Transverse colon (tissue), 4 donors: ENCODE results near the gene IL4I1. TPM values are rescaled to one million over a fixed set of nuclear protein-coding genes. Genes with fewer than 3 reads are reported as not detected.

Experiments used
- DNase-seq: peaks from one replicate; pipeline ENCODE4 v3.0.0-alpha.2; 2019
- H3K27ac ChIP-seq, 4 donors: fragments of 200-600 bp; sonication (generic); 2 replicates each; pipeline ENCODE4 v1.5.1; 2016 to 2018; ENCODE audit warnings: inconsistent platforms in 4 of 4
- H3K27me3 ChIP-seq: fragments of 200-600 bp; sonication (generic); 2 replicates; pipeline ENCODE4 v1.5.1; 2017; ENCODE audit warnings: inconsistent platforms
- H3K36me3 ChIP-seq, 4 donors: fragments of 200-600 bp; sonication (generic); 2 replicates each; pipeline ENCODE4 v1.5.1; 2017 to 2019; ENCODE audit warnings: inconsistent platforms in 4 of 4
- H3K4me1 ChIP-seq, 4 donors: fragments of 200-600 bp; sonication (generic); 2 replicates each; pipeline ENCODE4 v1.5.1; 2017 to 2020; ENCODE audit warnings: inconsistent platforms in 4 of 4
- H3K4me3 ChIP-seq, 4 donors: fragments of 200-600 bp; sonication (generic); 1 replicate in 1 of 4; 2 replicates in 3 of 4; pipeline versions ENCODE4 v1.5.1 to v1.6.1; 2017 to 2019; ENCODE audit warnings: inconsistent platforms in 4 of 4
- H3K9me3 ChIP-seq, 2 donors: fragments of 200-600 bp; sonication (generic); 2 replicates each; pipeline ENCODE4 v1.5.1; 2017 to 2019; ENCODE audit warnings: inconsistent platforms in 2 of 2
- CTCF ChIP-seq, 5 experiments: fragments of 200-600 bp in 3 of 5; fragments of 450-650 bp in 2 of 5; sonication (generic) in 3 of 5; IDR thresholded peaks; 1 replicate in 2 of 5; 2 replicates in 3 of 5; pipeline ENCODE4 v1.5.1; 2016 to 2017; ENCODE audit warnings: antibody characterized with exemption in 5 of 5, inconsistent platforms in 3 of 5, mild to moderate bottlenecking in 2 of 5, moderate library complexity in 1 of 5
- EP300 ChIP-seq: sonication (generic); formaldehyde crosslinking; IDR thresholded peaks from one replicate; pipeline ENCODE4 v1.6.1; 2017; ENCODE audit warnings: antibody characterized with exemption, low read depth
- POLR2A ChIP-seq: fragments of 450-650 bp; IDR thresholded peaks from one replicate; pipeline ENCODE4 v1.6.1; 2016; ENCODE audit warnings: antibody characterized with exemption, mild to moderate bottlenecking, moderate library complexity
- POLR2AphosphoS5 ChIP-seq, 3 donors: sonication (generic); formaldehyde crosslinking; IDR thresholded peaks; one replicate each; pipeline ENCODE4 v1.6.1; 2016; ENCODE audit warnings: antibody characterized with exemption in 3 of 3
- WGBS, 2 donors: methylation state at CpG; one replicate each; pipeline ENCODE4 v1.1.5; 2018; ENCODE audit warnings: low coverage in 1 of 2; 5-methylcytosine and 5-hydroxymethylcytosine counted together
- in situ Hi-C, 4 donors: fragments of 200-750 bp; cut with MboI; loops; one replicate each; pipeline versions ENCODE4 v1.15.0 to v1.15.1; 2017; ENCODE audit warnings: low sequenced_read_pairs in 3 of 4, low pct_ligation_motif_present in 1 of 4, low pct_unique_long_range_greater_than_20kb in 1 of 4
- intact Hi-C: fragments of 100-400 bp; cut with DNase I; formaldehyde crosslinking; loops from one replicate; pipeline ENCODE4 v1.15.1; 2023; ENCODE audit warnings: low total_unique reads
- total RNA-seq, 4 donors: library from RNA; depleted of rRNA; stranded (reverse); fragments of >200 nt; gene quantifications; one replicate each; pipeline ENCODE4 v1.1.0, GENCODE V29; 2016

Gene IL4I1
- total RNA-seq, 4 donors from 2014 or later, result 2.1 TPM; not detected in 3

DNA sequence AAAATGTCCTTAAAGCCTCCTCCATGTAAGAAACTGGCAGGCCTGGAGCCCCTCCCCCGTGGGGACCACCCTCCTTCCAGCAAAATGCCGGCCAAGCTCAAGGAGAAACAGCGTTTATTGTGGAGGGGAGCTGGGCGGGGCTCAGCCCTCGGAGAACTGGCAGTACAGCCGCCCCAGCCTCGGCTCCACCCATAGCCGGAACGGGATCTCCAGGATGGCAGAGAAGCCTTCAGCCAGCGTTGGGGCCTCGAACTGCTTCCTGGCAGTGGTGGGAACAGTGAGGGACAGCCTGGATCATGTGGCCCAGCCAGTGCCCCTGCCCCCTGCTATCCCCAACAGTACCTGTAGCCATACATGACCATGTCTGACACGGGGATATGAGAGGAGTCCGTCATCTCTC is 35.6 kb downstream of the IL4I1 start:
- H3K36me3 ChIP-seq, result peaks cover 0 to 11% (median 2%) of the 10 kb centered on the region in 4 donors
- H3K27ac ChIP-seq, result peak overlapping the region; percentile 39 to 51 (median 48)
- WGBS, 2 donors, result 39% methylated on average over 13 of the region's 13 CpGs; no CpG with 5 or more reads in 1 of the 2 donors
- no peaks in the 10 kb centered on the region for H3K9me3 ChIP-seq
- H3K4me3 ChIP-seq, result no peak overlapping the region
- TF ChIP-seq POLR2AphosphoS5 (IDR thresholded peaks at IDR 0.05) (no peak), POLR2A (no peak), CTCF (IDR thresholded peaks at IDR 0.05) (no peak), EP300 (no peak)
- intact Hi-C loops, result no loop called here
- DNase-seq, result peak; percentile 67
- H3K27me3 ChIP-seq, result no peaks in the 10 kb centered on the region
- H3K4me1 ChIP-seq, result peaks cover 5 to 26% (median 23%) of the 10 kb centered on the region in 4 donors
- in situ Hi-C loops, result loop anchor here in 1 of 4 donors (10.0 to 25.0 kb wide), 2 partner anchors 46 to 374 kb away; partner anchors contain the start of genes FUZ, MED25, RPL13A and RPS11

GRCh38 chr19:49860336-49861102 is 36.2 kb downstream of the IL4I1 start:
- peak overlapping the region; percentile 39 to 51 (median 48) for H3K27ac ChIP-seq
- 76% methylated on average over 17 of the region's 17 CpGs; no CpG with 5 or more reads in 1 of the 2 donors for WGBS, 2 donors
- peaks cover under 1 to 20% (median 17%) of the 10 kb centered on the region in 4 donors for H3K4me1 ChIP-seq
- H3K9me3 ChIP-seq, result no peaks in the 10 kb centered on the region
- TF ChIP-seq CTCF (IDR thresholded peaks at IDR 0.05) (no peak), EP300 (no peak)
- H3K4me3 ChIP-seq, result no peak overlapping the region
- H3K36me3 ChIP-seq, result peaks cover 0 to 11% (median 2%) of the 10 kb centered on the region in 4 donors
- in situ Hi-C loops (loop anchor here in 1 of 4 donors (10.0 to 25.0 kb wide), 2 partner anchors 46 to 373 kb away; partner anchors contain the start of genes FUZ, MED25, RPL13A and RPS11), intact Hi-C loops (no loop called here)
- no peaks in the 10 kb centered on the region for H3K27me3 ChIP-seq
- DNase-seq, result no peak

DNA sequence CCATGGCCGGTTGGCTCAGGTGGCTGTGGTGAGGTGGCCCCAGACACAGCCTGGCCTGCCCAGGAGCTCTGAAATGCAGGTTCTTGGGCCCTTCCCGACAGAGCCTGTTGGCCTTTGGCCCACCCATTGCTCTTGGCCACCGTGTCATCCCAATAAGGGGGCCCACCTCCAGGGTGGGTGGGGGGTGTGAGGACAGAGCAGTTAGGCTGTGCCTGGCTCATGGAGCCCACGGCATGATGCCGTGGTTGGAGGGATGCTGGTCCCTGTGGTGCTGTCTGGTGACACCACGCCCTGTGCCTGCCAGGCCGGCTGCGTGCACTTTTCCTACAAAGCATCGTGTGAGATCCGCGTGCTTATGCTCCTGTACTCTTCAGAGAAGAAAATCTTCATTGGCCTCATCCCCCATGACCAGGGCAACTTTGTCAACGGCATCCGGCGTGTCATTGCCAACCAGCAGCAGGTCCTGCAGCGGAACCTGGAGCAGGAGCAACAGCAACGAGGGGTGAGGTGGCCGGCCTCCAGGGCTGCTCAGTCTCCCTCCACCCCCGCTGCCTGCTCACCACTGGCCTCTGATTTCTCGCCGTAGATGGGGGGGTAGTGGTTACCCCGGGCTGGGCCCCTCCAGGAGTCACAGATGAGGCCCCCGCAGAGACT is 36.9 kb downstream of the IL4I1 start:
- WGBS, 2 donors, result 84 to 100% methylated on average over 1 to 22 of the region's 22 CpGs
- in situ Hi-C loops (loop anchor here in 1 of 4 donors (10.0 to 25.0 kb wide), 2 partner anchors 45 to 373 kb away; partner anchors contain the start of genes FUZ, MED25, RPL13A and RPS11), intact Hi-C loops (no loop called here)
- Histone ChIP-seq H3K27me3 (no peaks in the 10 kb centered on the region), H3K36me3 (peaks cover 0 to 11% (median 2%) of the 10 kb centered on the region in 4 donors), H3K9me3 (no peaks in the 10 kb centered on the region), H3K4me3 (no peak overlapping the region), H3K4me1 (peaks cover 0 to 13% (median 11%) of the 10 kb centered on the region in 4 donors), H3K27ac (peak overlapping the region in 1 of 4 donors; percentile 50)
- DNase-seq, result no peak
- no peak for TF ChIP-seq CTCF (IDR thresholded peaks at IDR 0.05)
- no peak for TF ChIP-seq POLR2A
- no peak for TF ChIP-seq EP300
- TF ChIP-seq POLR2AphosphoS5 (IDR thresholded peaks at IDR 0.05), result no peak
